ENCODE data around the gene RDX. TPM values are rescaled to one million over a fixed set of nuclear protein-coding genes. Genes with fewer than 3 reads are reported as not detected.

Gene RDX
- polyA plus RNA-seq (2012; ENCODE audit: missing spikeins): 47.9 TPM

- TF ChIP-seq TAF1 (IDR thresholded peaks at IDR 0.05; ENCODE audit: borderline replicate concordance, low read depth, low read length) (peak; percentile 54; the same call in 1 of the 2 replicates), POLR2AphosphoS5 (IDR thresholded peaks at IDR 0.05; ENCODE audit: low read depth, low read length) (no peak; the same call in 1 of the 2 replicates), POLR2A (IDR thresholded peaks at IDR 0.05; ENCODE audit: low read depth, low read length) (peak; percentile 75)
- FAIRE-seq (peak; percentile 98), DNase-seq (ENCODE audit: insufficient read length) (peak; percentile 80)
These were observed at the start of gene RDX for GRCh38 chr11:110296226-110297075. TSS of gene RDX (minus strand) at chr11:110296614. CDS start at chr11:110279692, 16,922 bp downstream.

DNA sequence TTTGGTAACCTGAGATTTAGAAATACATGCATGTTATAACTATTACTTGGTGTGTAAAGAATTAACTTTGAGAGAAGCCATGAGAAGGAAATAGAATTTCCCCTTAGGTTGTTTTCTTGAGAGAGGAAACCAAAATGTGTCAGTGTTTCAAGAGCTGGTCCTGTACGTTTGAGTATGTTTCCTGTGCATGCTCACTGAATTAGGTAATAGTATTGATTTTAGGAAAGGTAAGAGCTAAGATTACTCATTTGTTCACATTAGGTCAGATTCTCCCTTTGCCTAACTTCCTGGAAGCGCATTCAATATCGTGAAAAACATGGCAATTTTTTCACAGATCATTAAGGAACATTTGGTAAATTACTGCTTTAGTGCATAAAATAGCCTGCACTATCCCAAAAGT, 49.3 kb upstream of the RDX start:
- peak; percentile 85 for FAIRE-seq
- no peak for DNase-seq (ENCODE audit: insufficient read length)
- TF ChIP-seq TAF1 (IDR thresholded peaks at IDR 0.05; ENCODE audit: borderline replicate concordance, low read depth, low read length) (no peak), POLR2A (IDR thresholded peaks at IDR 0.05; ENCODE audit: low read depth, low read length) (no peak), POLR2AphosphoS5 (IDR thresholded peaks at IDR 0.05; ENCODE audit: low read depth, low read length) (no peak)

- FAIRE-seq: peak; percentile 79
- TF ChIP-seq POLR2AphosphoS5 (IDR thresholded peaks at IDR 0.05; ENCODE audit: low read depth, low read length) (no peak), TAF1 (IDR thresholded peaks at IDR 0.05; ENCODE audit: borderline replicate concordance, low read depth, low read length) (no peak), POLR2A (IDR thresholded peaks at IDR 0.05; ENCODE audit: low read depth, low read length) (no peak)
- DNase-seq (ENCODE audit: insufficient read length): no peak
These were observed 44.0 kb upstream of the RDX start for GRCh38 chr11:110340436-110340835.

- DNase-seq (ENCODE audit: insufficient read length) (no peak), FAIRE-seq (peak; percentile 83)
These were observed 43.2 kb upstream of the RDX start for GRCh38 chr11:110339456-110340250.

GRCh38 chr11:110338684-110339083, 42.3 kb upstream of the RDX start:
- TF ChIP-seq POLR2A (IDR thresholded peaks at IDR 0.05; ENCODE audit: low read depth, low read length) (no peak), POLR2AphosphoS5 (IDR thresholded peaks at IDR 0.05; ENCODE audit: low read depth, low read length) (no peak), TAF1 (IDR thresholded peaks at IDR 0.05; ENCODE audit: borderline replicate concordance, low read depth, low read length) (no peak)
- FAIRE-seq: peak; percentile 53
- DNase-seq (ENCODE audit: insufficient read length): no peak

More at GRCh38 chr11:110339456-110340250, 43.2 kb upstream of the RDX start:
- TF ChIP-seq POLR2AphosphoS5 (IDR thresholded peaks at IDR 0.05; ENCODE audit: low read depth, low read length): no peak
- TF ChIP-seq POLR2A (IDR thresholded peaks at IDR 0.05; ENCODE audit: low read depth, low read length): no peak
- TF ChIP-seq TAF1 (IDR thresholded peaks at IDR 0.05; ENCODE audit: borderline replicate concordance, low read depth, low read length): no peak

DNA sequence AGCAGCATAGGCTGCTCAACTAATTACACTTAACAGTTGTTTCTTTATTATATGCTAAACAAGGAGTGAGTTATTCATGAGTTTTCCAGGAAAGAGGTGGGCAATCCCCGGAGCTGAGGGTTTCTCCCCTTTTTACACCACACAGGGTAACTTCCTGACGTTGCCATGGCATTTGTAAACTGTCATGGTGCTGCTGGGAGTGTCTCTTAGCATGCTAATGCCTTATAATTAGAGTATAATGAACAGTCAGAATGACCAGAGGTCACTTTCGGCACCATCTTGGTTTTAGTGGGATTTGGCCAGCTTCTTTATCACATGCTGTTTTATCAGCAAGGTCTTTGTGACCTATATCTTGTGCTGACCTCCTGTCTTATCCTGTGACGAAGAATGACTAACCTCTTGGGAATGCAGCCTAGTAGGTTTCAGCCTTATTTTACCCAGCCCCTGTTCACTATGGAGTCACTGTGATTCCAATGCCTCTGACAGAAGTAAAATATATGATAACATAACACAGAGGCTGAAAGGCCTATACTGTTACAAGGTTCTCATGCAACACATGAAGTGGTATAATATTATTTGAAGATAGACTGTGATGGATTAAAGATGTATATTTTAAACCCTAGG, 41.3 kb upstream of the RDX start:
- no peak for TF ChIP-seq POLR2AphosphoS5 (IDR thresholded peaks at IDR 0.05; ENCODE audit: low read depth, low read length)
- TF ChIP-seq POLR2A (IDR thresholded peaks at IDR 0.05; ENCODE audit: low read depth, low read length): no peak
- no peak for TF ChIP-seq TAF1 (IDR thresholded peaks at IDR 0.05; ENCODE audit: borderline replicate concordance, low read depth, low read length)
- DNase-seq (ENCODE audit: insufficient read length) (no peak), FAIRE-seq (no peak)

GRCh38 chr11:110336054-110336453, 39.6 kb upstream of the RDX start:
- FAIRE-seq (peak; percentile 33), DNase-seq (ENCODE audit: insufficient read length) (no peak)
- TF ChIP-seq POLR2A (IDR thresholded peaks at IDR 0.05; ENCODE audit: low read depth, low read length): no peak
- no peak for TF ChIP-seq TAF1 (IDR thresholded peaks at IDR 0.05; ENCODE audit: borderline replicate concordance, low read depth, low read length)
- no peak for TF ChIP-seq POLR2AphosphoS5 (IDR thresholded peaks at IDR 0.05; ENCODE audit: low read depth, low read length)

- no peak for DNase-seq (ENCODE audit: insufficient read length)
- FAIRE-seq: no peak
- TF ChIP-seq POLR2AphosphoS5 (IDR thresholded peaks at IDR 0.05; ENCODE audit: low read depth, low read length) (no peak), POLR2A (IDR thresholded peaks at IDR 0.05; ENCODE audit: low read depth, low read length) (no peak), TAF1 (IDR thresholded peaks at IDR 0.05; ENCODE audit: borderline replicate concordance, low read depth, low read length) (no peak)
These were observed 38.9 kb upstream of the RDX start for GRCh38 chr11:110335358-110335757.

DNA sequence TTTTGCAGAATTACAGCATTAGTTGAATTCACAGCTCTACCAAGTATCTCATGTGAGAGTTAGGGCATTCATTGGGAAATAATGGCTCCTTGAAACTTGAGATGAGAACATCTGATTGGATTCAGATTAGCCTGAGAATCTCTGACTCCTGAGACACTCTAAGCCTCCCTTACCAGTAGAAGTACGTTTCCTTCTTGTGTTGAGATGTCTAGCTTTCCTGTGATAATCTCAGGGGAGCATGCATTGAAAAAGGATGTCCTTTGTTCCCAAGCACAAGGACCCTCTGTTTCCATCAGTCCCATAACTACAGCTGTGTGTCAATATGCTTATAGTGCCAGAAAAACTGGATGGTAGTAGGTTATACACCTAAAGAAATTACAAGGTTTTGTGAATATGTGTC, 35.2 kb upstream of the RDX start:
- no peak for TF ChIP-seq POLR2A (IDR thresholded peaks at IDR 0.05; ENCODE audit: low read depth, low read length)
- no peak for TF ChIP-seq TAF1 (IDR thresholded peaks at IDR 0.05; ENCODE audit: borderline replicate concordance, low read depth, low read length)
- no peak for TF ChIP-seq POLR2AphosphoS5 (IDR thresholded peaks at IDR 0.05; ENCODE audit: low read depth, low read length)
- no peak for DNase-seq (ENCODE audit: insufficient read length)
- no peak for FAIRE-seq

- DNase-seq (ENCODE audit: insufficient read length) (no peak), FAIRE-seq (no peak)
- TF ChIP-seq POLR2A (IDR thresholded peaks at IDR 0.05; ENCODE audit: low read depth, low read length) (no peak), TAF1 (IDR thresholded peaks at IDR 0.05; ENCODE audit: borderline replicate concordance, low read depth, low read length) (no peak), POLR2AphosphoS5 (IDR thresholded peaks at IDR 0.05; ENCODE audit: low read depth, low read length) (no peak)
These were observed 33.0 kb upstream of the RDX start for GRCh38 chr11:110329445-110329844.

DNA sequence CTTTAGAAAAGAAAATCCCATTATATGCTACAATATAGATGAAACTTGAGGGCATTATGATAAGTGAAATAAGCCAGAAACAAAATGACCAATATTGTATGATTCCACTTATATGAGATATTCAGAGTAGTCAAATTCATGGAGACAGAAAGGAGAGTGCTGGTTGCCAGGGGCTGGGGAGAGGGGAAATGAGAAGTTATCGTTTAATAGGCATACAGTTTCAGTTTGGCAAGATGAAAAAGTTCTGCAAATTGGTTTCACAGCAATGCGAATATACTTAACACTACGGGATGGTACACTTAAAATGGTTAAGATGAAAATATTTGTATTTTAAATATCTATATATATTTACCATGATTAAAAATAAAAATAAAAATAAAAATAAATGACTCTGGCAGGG, 31.1 kb upstream of the RDX start:
- FAIRE-seq (no peak), DNase-seq (ENCODE audit: insufficient read length) (no peak)
- TF ChIP-seq POLR2A (IDR thresholded peaks at IDR 0.05; ENCODE audit: low read depth, low read length) (no peak), TAF1 (IDR thresholded peaks at IDR 0.05; ENCODE audit: borderline replicate concordance, low read depth, low read length) (no peak), POLR2AphosphoS5 (IDR thresholded peaks at IDR 0.05; ENCODE audit: low read depth, low read length) (no peak)
